NCI-H1092 treated with DMSO at 0.1 percent for 48 hours (cell line): ENCODE data around the gene DNASE1L2.

Experiments used
- DNase-seq: peaks from one replicate; lab custom pipeline; 2025; lab: John Stamatoyannopoulos, UW

Gene DNASE1L2

GRCh38 chr16:2270588-2271470, 34.6 kb downstream of the DNASE1L2 start:
- no peak for DNase-seq

- DNase-seq = no peak
These were observed 35.7 kb downstream of the DNASE1L2 start for GRCh38 chr16:2271848-2272461.

- no peak for DNase-seq
These were observed 37.2 kb downstream of the DNASE1L2 start for GRCh38 chr16:2273484-2273883.

- DNase-seq = no peak
These were observed 37.7 kb downstream of the DNASE1L2 start for GRCh38 chr16:2273931-2274330.

- DNase-seq = no peak
These were observed 39.5 kb downstream of the DNASE1L2 start for GRCh38 chr16:2275476-2276367.

GRCh38 chr16:2276368-2277195, 40.3 kb downstream of the DNASE1L2 start:
- no peak for DNase-seq

GRCh38 chr16:2277466-2278271, 41.4 kb downstream of the DNASE1L2 start:
- DNase-seq = no peak

- no peak for DNase-seq
These were observed 42.0 kb downstream of the DNASE1L2 start for GRCh38 chr16:2278272-2278608.

GRCh38 chr16:2278956-2279800, 42.9 kb downstream of the DNASE1L2 start:
- DNase-seq = no peak

- DNase-seq = no peak
These were observed 44.2 kb downstream of the DNASE1L2 start for GRCh38 chr16:2280461-2280860.

- no peak for DNase-seq
These were observed 44.8 kb downstream of the DNASE1L2 start for GRCh38 chr16:2280981-2281542.

- no peak for DNase-seq
These were observed 46.0 kb downstream of the DNASE1L2 start for GRCh38 chr16:2282262-2282661.

- DNase-seq = no peak
These were observed 46.8 kb downstream of the DNASE1L2 start for GRCh38 chr16:2282866-2283555.

- DNase-seq = no peak
These were observed 47.9 kb downstream of the DNASE1L2 start for GRCh38 chr16:2284001-2284770.

GRCh38 chr16:2284797-2285576, 48.7 kb downstream of the DNASE1L2 start:
- no peak for DNase-seq

- DNase-seq = no peak
These were observed 49.5 kb downstream of the DNASE1L2 start for GRCh38 chr16:2285731-2286191.

- no peak for DNase-seq
These were observed 50.3 kb downstream of the DNASE1L2 start for GRCh38 chr16:2286550-2286949.
